Epithelial cell of proximal tubule (primary cell): Measurements from ENCODE around the gene ZNF485. TPM values are rescaled to one million over a fixed set of nuclear protein-coding genes. Genes with fewer than 3 reads are reported as not detected.
"Not testable (repeated sequence)": the region's sequence is repeated elsewhere in the genome, so short reads cannot be mapped to it uniquely, and the experiment has no call there.

Experiments
- DNase-seq: peaks from one replicate; pipeline ENCODE4 v3.0.0-alpha.2; 2011; ENCODE audit warnings: low read depth
- H3K4me3 ChIP-seq: 2 replicates; pipeline ENCODE4 v1.5.1; 2011; ENCODE audit warnings: low read depth, mild to moderate bottlenecking, low read length
- CTCF ChIP-seq: conservative IDR thresholded peaks from 2 replicates; pipeline ENCODE4 v1.5.1; 2012; ENCODE audit warnings: low read depth, mild to moderate bottlenecking, low read length
- total RNA-seq: library from RNA; depleted of rRNA; stranded (reverse); fragments of >200 nt; gene quantifications from 2 replicates; pipeline ENCODE4 v1.2.3, GENCODE V29; 2015

The ZNF485 gene
- total RNA-seq, 1 donor from 2014 or later, result 5.0 TPM

GRCh38 chr10:43574906-43575305 is 31.3 kb upstream of the ZNF485 start:
- peak overlapping the region; percentile 67 for H3K4me3 ChIP-seq
- DNase-seq, result no peak
- TF ChIP-seq CTCF, result no peak

GRCh38 chr10:43576062-43576461 is 30.2 kb upstream of the ZNF485 start:
- no peak overlapping the region for H3K4me3 ChIP-seq
- no peak for DNase-seq
- no peak for TF ChIP-seq CTCF

- no peak for DNase-seq
- H3K4me3 ChIP-seq, result no peak overlapping the region
- TF ChIP-seq CTCF, result no peak
These were observed 29.7 kb upstream of the ZNF485 start for GRCh38 chr10:43576580-43576979.

GRCh38 chr10:43584051-43584450 is 22.2 kb upstream of the ZNF485 start:
- DNase-seq, result no peak
- TF ChIP-seq CTCF, result no peak
- H3K4me3 ChIP-seq, result no peak overlapping the region

GRCh38 chr10:43585046-43585445 is 21.2 kb upstream of the ZNF485 start:
- no peak for DNase-seq
- no peak for TF ChIP-seq CTCF

GRCh38 chr10:43585981-43586729 is 20.1 kb upstream of the ZNF485 start:
- no peak for TF ChIP-seq CTCF
- no peak for DNase-seq
- no peak overlapping the region for H3K4me3 ChIP-seq

More at GRCh38 chr10:43585046-43585445, 21.2 kb upstream of the ZNF485 start:
- no peak overlapping the region for H3K4me3 ChIP-seq

GRCh38 chr10:43586730-43587115 is 19.5 kb upstream of the ZNF485 start:
- DNase-seq, H3K4me3 ChIP-seq: not testable (repeated sequence)
